GM10266 (cell line): Measurements from ENCODE around the gene PCDHGC3.

Experiments
- DNase-seq: peaks from one replicate; pipeline ENCODE4 v3.0.0; 2012; ENCODE audit errors: extremely low spot score
- CTCF ChIP-seq: IDR thresholded peaks from 2 replicates; pipeline ENCODE4 v1.5.1; 2012; ENCODE audit warnings: mild to moderate bottlenecking, low read depth; ENCODE audit not compliant: control insufficient read depth, insufficient read depth; ENCODE audit errors: missing control alignments

PCDHGC3 gene

DNA sequence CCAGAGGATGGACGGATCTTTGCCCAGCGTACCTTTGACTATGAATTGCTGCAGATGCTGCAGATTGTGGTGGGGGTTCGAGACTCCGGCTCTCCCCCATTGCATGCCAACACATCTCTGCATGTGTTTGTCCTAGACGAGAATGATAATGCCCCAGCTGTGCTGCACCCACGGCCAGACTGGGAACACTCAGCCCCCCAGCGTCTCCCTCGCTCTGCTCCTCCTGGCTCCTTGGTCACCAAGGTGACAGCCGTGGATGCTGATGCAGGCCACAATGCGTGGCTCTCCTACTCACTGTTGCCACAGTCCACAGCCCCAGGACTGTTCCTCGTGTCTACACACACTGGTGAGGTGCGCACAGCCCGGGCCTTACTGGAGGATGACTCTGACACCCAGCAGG, 15.0 kb downstream of the PCDHGC3 start:
- no peak for DNase-seq
- no peak for TF ChIP-seq CTCF

DNA sequence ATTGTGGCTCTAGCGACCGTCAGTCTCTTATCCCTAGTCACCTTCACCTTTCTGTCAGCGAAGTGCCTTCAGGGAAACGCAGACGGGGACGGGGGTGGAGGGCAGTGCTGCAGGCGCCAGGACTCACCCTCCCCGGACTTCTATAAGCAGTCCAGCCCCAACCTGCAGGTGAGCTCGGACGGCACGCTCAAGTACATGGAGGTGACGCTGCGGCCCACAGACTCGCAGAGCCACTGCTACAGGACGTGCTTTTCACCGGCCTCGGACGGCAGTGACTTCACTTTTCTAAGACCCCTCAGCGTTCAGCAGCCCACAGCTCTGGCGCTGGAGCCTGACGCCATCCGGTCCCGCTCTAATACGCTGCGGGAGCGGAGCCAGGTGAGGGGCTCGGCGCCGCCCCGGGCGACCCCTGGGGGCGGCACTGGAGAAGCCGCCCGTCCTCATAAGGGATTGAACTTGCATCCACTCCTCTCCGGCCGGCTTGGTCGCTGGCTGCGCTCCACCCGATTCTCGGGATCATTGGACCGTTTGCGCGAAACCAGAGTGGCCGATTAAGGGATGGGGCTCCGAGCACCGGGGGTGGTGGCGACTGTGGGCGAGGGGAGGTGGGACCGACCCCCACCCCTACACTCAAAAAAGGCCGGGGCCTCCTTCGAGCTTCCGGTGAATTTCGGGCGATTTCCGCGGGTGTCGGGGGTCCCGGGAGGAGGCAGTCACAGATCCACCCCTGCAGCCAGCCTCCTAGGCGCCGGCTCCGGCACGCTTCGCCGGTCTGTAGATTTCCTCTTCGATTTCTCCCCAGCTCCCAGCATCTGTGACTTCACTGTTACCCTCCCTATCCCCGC, 15.8 kb downstream of the PCDHGC3 start:
- peak; percentile 42 for DNase-seq
- no peak for TF ChIP-seq CTCF

DNA sequence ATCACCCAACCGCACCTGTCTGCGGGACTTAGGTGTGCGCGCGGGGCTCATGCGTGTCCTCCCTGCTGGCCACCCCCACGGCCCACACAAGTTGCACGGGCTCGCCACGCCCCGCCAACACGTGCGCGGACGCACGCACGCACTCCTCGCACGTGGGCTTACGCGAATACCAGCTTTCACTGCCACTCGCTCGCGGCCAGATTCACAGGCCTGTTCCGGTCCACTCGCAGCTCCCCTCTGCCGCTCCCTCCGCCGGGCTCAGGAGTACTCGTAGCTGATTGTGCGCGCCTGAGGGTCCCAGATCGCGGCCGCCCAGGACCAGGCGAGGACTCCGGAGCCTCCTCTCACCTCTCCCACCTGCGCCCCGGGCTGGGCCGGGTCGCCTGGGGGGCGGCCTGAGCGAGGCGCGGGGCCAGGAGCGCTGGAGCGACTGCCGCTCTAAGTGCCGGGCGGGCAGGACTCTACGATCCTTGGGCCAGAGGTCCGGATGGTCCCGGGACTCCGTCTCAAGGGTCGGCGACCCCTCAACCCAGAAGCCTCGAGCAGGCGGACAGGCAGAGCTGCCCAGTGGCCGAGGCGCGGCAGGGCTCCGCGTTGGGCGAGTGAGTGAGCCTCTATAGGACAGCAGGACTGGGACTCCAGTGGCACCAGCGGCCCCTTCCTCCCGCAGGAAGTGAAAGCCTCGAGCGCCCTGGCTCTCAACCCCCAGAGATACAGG, 16.6 kb downstream of the PCDHGC3 start:
- peak; percentile 36 for DNase-seq

GRCh38 chr5:141493500-141494422, 18.0 kb downstream of the PCDHGC3 start:
- no peak for DNase-seq
- TF ChIP-seq CTCF = no peak

More for the DNA sequence above, 16.6 kb downstream of the PCDHGC3 start:
- no peak for TF ChIP-seq CTCF

GRCh38 chr5:141494761-141495452, 19.1 kb downstream of the PCDHGC3 start:
- DNase-seq = peak; percentile 22
- TF ChIP-seq CTCF = no peak

DNA sequence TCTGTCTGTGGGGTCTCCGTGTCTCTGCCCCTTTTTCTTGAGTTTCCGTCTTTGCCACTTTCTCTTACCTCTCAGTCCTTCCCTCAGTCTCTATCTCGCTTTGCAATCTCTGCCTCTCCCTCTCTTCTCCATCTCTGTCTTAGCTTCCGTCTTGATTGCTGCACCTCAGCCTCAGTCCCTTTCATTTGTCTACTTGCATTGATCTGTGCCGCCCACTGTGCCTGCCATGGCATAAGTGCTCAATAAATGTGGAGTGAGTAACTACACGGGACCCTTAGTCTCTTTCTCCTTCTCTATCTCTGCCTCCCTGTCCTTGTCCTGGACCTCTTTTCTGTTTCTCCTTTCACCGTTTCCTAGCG, 19.7 kb downstream of the PCDHGC3 start:
- no peak for DNase-seq
- no peak for TF ChIP-seq CTCF
